ENCODE results near the gene RNF215.
A peak's percentile ranks its signal among the peaks of the same experiment; 100 is the strongest.

RNF215 gene

DNA sequence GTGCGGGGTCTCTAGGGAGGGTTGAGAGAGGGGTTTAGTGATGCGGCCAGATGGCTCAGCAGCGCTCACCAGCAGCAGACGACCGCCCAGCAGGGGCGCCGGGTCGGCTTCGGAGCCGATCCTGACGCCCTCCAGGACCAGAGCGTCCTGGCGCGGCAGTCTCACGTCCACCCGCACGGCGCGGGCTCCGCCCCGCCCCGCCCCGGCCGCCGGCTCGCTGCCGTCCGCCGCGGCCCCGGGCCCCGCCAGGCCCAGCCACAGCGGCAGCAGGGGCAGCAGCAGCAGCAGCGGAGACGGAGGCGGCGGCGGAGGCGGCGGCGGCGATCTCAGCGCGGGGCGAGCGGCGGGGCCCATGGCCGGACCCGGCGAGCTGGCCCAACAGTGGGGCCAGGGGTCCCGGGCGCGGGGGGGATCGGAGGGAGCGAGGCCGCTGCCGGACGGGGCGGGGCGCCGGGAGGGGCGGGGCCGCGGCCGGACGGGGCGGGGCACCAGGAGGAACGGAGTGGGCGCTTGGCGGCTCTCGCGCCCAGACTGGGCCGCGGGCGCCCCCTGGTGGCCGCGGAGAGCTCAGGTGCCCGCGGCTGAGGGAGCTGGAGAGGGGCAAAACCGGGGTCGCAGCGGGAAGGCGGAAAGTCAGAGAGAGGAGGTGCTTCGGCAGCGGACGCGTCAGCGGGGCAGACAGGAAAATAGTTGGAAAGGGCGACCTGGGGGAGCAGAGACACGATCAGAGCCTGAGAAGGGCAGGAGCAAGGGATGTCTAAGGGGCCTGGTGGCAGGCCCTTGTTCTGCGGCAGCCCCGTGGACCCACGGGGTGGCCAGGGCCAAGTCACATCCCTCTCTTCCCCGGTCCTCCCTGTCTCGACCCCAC, at the start of gene RNF215:
Gene RNF215, minus strand, starts transcription at position 452 of the 868 bp plus-strand sequence. Its CDS starts 98 bp downstream, at position 354.
- TF ChIP-seq, protein P1, sequence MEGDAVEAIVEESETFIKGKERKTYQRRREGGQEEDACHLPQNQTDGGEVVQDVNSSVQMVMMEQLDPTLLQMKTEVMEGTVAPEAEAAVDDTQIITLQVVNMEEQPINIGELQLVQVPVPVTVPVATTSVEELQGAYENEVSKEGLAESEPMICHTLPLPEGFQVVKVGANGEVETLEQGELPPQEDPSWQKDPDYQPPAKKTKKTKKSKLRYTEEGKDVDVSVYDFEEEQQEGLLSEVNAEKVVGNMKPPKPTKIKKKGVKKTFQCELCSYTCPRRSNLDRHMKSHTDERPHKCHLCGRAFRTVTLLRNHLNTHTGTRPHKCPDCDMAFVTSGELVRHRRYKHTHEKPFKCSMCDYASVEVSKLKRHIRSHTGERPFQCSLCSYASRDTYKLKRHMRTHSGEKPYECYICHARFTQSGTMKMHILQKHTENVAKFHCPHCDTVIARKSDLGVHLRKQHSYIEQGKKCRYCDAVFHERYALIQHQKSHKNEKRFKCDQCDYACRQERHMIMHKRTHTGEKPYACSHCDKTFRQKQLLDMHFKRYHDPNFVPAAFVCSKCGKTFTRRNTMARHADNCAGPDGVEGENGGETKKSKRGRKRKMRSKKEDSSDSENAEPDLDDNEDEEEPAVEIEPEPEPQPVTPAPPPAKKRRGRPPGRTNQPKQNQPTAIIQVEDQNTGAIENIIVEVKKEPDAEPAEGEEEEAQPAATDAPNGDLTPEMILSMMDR (IDR thresholded peaks at IDR 0.05; ENCODE audit: control insufficient read depth, extremely low read depth, insufficient read depth), result peak; percentile 87
- DNase-seq (ENCODE audit: low read depth), result no peak
- peak within 1 kb of the TSS; percentile 70 for H3K4me3 ChIP-seq (ENCODE audit: low read depth, low read length)

DNA sequence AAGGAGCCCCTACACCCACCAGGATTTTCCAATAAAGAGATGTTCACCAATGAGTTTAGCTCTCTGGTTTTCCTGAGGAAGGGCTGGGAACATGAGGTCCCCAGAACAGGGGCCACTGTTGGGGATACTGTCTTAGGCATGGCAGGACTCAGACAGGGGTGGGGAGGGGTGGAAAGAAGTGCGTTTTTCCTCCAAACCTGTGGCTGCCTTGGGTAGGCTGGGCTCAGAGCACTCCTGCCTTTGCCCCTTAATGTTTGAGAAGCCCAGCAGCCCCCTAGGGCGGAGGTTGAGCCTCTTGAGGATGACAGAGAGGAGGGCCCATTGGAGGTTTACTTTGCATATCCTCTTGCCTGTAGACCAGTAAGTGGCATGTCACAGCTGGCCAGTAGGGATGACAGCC, 49.0 kb upstream of the RNF215 start:
- no peak overlapping the region for H3K4me3 ChIP-seq (ENCODE audit: low read depth, low read length)
- no peak for DNase-seq (ENCODE audit: low read depth)
- TF ChIP-seq, protein P1 (IDR thresholded peaks at IDR 0.05; ENCODE audit: control insufficient read depth, extremely low read depth, insufficient read depth), result no peak

DNA sequence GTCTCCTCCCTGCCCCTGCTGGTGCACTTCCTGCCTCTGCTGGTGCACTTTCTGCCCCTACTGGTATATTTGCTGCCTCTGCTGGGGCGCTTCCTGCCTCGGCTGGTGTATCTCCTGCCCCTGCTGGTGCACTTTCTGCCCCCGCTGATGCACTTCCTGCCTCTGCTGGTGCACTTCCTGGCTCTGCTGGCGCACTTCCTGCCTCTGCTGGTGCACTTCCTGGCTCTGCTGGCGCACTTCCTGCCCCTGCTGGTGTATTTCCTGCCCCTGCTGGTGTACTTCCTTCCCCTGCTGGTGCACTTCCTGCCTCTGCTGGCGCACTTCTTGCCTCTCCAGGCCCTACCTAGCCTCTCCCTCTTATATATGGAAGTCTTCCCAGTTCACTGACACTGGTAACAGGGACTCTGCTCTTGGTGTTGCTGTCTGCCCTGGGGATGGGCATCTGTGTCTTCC, 48.5 kb upstream of the RNF215 start:
- DNase-seq (ENCODE audit: low read depth), result no peak

DNA sequence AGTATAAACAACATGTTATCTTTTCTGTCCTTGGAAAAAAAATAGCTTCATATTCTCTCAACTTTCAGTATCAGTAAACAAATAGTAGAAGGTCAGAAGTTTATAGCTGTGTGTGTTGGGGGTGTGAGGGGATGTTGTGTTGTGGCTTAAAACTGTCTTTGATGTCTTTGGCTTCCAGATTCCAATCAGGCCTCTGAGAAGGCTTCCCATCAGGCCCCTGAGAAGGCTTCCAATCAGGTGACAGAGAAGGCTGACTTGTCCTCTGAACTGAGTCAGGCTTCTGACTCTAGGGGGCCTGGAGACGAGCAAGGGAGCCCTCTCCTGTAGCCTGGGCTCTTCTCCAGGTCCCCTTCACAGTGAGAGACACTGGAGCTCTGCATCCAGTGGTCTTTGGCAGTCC, 47.6 kb upstream of the RNF215 start:
- H3K4me3 ChIP-seq (ENCODE audit: low read depth, low read length), result no peak overlapping the region
- TF ChIP-seq, protein P1 (IDR thresholded peaks at IDR 0.05; ENCODE audit: control insufficient read depth, extremely low read depth, insufficient read depth), result no peak
- DNase-seq (ENCODE audit: low read depth), result no peak

More for the DNA sequence above, 48.5 kb upstream of the RNF215 start:
- no peak overlapping the region for H3K4me3 ChIP-seq (ENCODE audit: low read depth, low read length)
- TF ChIP-seq, protein P1 (IDR thresholded peaks at IDR 0.05; ENCODE audit: control insufficient read depth, extremely low read depth, insufficient read depth), result no peak

DNA sequence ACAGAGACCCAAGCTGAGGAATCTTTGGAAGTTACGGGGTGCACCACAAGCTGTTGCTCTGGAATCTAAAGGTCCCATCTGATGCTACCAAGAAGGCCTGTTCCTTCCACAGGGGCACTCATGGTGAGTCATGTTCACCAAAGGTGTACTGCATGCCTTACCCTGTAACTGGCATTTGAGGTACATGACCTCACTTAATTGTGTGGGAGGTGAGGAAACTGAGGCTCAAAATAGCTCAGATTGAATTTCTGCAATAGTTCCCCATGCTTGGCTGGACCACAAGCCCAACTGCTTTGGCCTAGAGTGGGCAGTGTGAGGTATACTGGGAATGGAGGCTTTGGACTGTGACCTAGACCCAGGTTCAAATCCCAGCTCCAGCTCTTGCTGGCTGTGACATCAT, 46.6 kb upstream of the RNF215 start:
- TF ChIP-seq, protein P1 (IDR thresholded peaks at IDR 0.05; ENCODE audit: control insufficient read depth, extremely low read depth, insufficient read depth), result no peak
- no peak for DNase-seq (ENCODE audit: low read depth)
- H3K4me3 ChIP-seq (ENCODE audit: low read depth, low read length), result no peak overlapping the region

DNA sequence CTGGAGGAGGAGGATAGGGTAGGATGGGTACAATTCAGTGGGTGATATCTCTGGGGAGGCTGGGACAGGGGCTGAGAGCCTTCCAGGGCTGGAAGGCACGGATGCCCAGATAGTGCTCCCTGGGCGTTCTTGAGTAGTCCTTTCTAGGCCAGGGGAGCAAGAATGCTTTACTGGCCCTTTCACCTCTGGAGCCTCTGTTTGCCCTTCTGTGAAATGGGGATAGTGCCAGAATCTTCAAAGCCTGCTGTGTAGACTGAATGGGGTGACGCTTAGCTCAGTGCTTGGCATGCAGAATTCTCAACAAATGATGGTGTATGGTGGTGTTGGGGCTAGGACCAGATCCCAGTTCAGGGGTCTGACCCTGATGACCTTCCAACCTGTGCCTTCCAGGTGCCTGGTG, 46.0 kb upstream of the RNF215 start:
- TF ChIP-seq, protein P1 (IDR thresholded peaks at IDR 0.05; ENCODE audit: control insufficient read depth, extremely low read depth, insufficient read depth), result no peak
- no peak overlapping the region for H3K4me3 ChIP-seq (ENCODE audit: low read depth, low read length)
- DNase-seq (ENCODE audit: low read depth), result no peak
